Cardiac fibroblast (primary cell): ENCODE data around the gene MN1.

Experiments
- DNase-seq, 2 donors: peaks; one replicate each; pipeline versions ENCODE4 v3.0.0 to v3.0.0-alpha.2; 2010; ENCODE audit warnings: low read depth in 2 of 2
- H3K4me3 ChIP-seq, 2 donors: replicated peaks in 1 of 2; 1 replicate in 1 of 2; 2 replicates in 1 of 2; pipeline ENCODE4 v1.5.1; 2011; ENCODE audit warnings: low read depth in 2 of 2, low read length in 2 of 2, mild to moderate bottlenecking in 2 of 2, moderate library complexity in 1 of 2
- CTCF ChIP-seq: IDR thresholded peaks from one replicate; pipeline ENCODE4 v1.5.1; 2011; ENCODE audit warnings: low read depth, mild to moderate bottlenecking, low read length, inconsistent platforms

The MN1 gene

GRCh38 chr22:27801616-27802345, at the start of gene MN1:
Gene MN1, minus strand, starts transcription at chr22:27801756. Its CDS starts 1,213 bp downstream, at chr22:27800543.
- peak within 1 kb of the TSS; percentile 81 to 85 for H3K4me3 ChIP-seq
- peak; percentile 67 to 68 for DNase-seq
- no peak for TF ChIP-seq CTCF

- no peak for TF ChIP-seq CTCF
- peak; percentile 27 to 75 for DNase-seq
- no peak overlapping the region for H3K4me3 ChIP-seq
Observed at GRCh38 chr22:27850000-27850521, 48.5 kb upstream of the MN1 start.

GRCh38 chr22:27848005-27848404, 46.4 kb upstream of the MN1 start:
- H3K4me3 ChIP-seq, result no peak overlapping the region
- DNase-seq, result no peak
- no peak for TF ChIP-seq CTCF

GRCh38 chr22:27846910-27847309, 45.4 kb upstream of the MN1 start:
- no peak for DNase-seq
- TF ChIP-seq CTCF, result no peak
- H3K4me3 ChIP-seq, result no peak overlapping the region

GRCh38 chr22:27846248-27846757, 44.7 kb upstream of the MN1 start:
- TF ChIP-seq CTCF, result no peak
- H3K4me3 ChIP-seq, result no peak overlapping the region
- no peak for DNase-seq

- no peak for TF ChIP-seq CTCF
- H3K4me3 ChIP-seq, result no peak overlapping the region
- no peak for DNase-seq
Observed at GRCh38 chr22:27845644-27846043, 44.1 kb upstream of the MN1 start.
